Activated naive CD8-positive, alpha-beta T cell (primary cell): ENCODE results near the gene HYAL4.
"Not testable (repeated sequence)": the region's sequence is repeated elsewhere in the genome, so short reads cannot be mapped to it uniquely, and the experiment has no call there.

ENCODE experiments used
- H3K27ac Mint-ChIP-seq: one replicate; pipeline ENCODE4 v1.8.0; 2021; ENCODE audit warnings: mixed read lengths
- H3K27me3 Mint-ChIP-seq: one replicate; pipeline ENCODE4 v1.8.0; 2021; ENCODE audit warnings: mixed read lengths
- H3K36me3 Mint-ChIP-seq: one replicate; pipeline ENCODE4 v1.8.0; 2021; ENCODE audit warnings: mixed read lengths
- H3K4me1 Mint-ChIP-seq: one replicate; pipeline ENCODE4 v1.8.0; 2021; ENCODE audit warnings: low read depth, mixed read lengths
- H3K4me3 Mint-ChIP-seq: one replicate; pipeline ENCODE4 v1.8.0; 2021; ENCODE audit warnings: mild to moderate bottlenecking, mixed read lengths
- H3K9me3 Mint-ChIP-seq: one replicate; pipeline ENCODE4 v1.8.0; 2021; ENCODE audit warnings: low read depth, mixed read lengths

Gene HYAL4

DNA sequence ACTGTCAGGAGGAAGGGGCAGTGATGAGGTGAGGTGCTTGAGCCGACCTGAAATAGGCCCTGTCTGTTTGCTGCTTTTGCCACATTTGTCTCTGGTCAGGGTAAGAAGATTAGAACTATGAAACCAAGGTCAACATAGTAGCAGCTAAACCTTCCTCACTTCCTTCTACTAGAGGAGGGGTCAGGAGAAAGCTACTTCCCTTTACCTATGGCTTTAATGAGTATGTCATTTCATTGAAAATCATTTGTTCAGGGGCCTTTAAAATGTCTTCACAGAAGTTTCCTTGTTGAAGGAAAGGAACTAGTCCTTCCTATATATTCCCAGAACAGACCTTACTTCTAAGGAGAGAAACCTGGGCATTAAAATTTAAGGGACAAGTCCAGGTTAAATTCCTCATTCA, 19.0 kb downstream of the HYAL4 start:
- no peak overlapping the region for H3K27ac Mint-ChIP-seq
- H3K9me3 Mint-ChIP-seq, result no peaks in the 10 kb centered on the region
- H3K4me3 Mint-ChIP-seq, result no peak overlapping the region
- no peaks in the 10 kb centered on the region for H3K4me1 Mint-ChIP-seq
- H3K27me3 Mint-ChIP-seq, result peaks cover 2% of the 10 kb centered on the region
- H3K36me3 Mint-ChIP-seq, result no peaks in the 10 kb centered on the region

- no peak overlapping the region for H3K27ac Mint-ChIP-seq
- H3K4me3 Mint-ChIP-seq, result no peak overlapping the region
- H3K36me3 Mint-ChIP-seq, result no peaks in the 10 kb centered on the region
Measured at GRCh38 chr7:123864436-123864835, 19.5 kb downstream of the HYAL4 start.

DNA sequence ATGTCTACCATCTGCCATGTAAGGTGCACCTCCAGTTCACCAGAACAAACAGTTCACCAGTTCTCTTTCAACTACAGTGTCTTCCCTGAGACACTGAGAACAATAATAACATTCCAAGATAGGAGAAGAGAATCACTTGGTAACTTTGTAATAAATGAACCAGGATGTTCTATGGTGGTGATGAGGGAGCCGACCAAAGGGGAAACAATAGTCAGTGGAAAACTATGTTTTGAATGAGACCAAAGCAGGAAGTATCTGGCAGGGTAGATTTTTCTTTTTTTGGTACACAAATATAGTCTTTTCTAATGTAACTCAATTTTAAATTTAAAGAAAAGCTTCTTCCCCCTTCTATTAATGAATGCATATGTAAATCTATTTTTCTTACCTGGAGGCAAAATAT, 20.0 kb downstream of the HYAL4 start:
- H3K9me3 Mint-ChIP-seq, result no peaks in the 10 kb centered on the region
- H3K27me3 Mint-ChIP-seq, result peaks cover 4% of the 10 kb centered on the region
- no peak overlapping the region for H3K27ac Mint-ChIP-seq
- no peak overlapping the region for H3K4me3 Mint-ChIP-seq
- no peaks in the 10 kb centered on the region for H3K4me1 Mint-ChIP-seq
- H3K36me3 Mint-ChIP-seq, result no peaks in the 10 kb centered on the region

More at GRCh38 chr7:123864436-123864835, 19.5 kb downstream of the HYAL4 start:
- no peaks in the 10 kb centered on the region for H3K4me1 Mint-ChIP-seq
- no peaks in the 10 kb centered on the region for H3K9me3 Mint-ChIP-seq
- peaks cover 4% of the 10 kb centered on the region for H3K27me3 Mint-ChIP-seq

DNA sequence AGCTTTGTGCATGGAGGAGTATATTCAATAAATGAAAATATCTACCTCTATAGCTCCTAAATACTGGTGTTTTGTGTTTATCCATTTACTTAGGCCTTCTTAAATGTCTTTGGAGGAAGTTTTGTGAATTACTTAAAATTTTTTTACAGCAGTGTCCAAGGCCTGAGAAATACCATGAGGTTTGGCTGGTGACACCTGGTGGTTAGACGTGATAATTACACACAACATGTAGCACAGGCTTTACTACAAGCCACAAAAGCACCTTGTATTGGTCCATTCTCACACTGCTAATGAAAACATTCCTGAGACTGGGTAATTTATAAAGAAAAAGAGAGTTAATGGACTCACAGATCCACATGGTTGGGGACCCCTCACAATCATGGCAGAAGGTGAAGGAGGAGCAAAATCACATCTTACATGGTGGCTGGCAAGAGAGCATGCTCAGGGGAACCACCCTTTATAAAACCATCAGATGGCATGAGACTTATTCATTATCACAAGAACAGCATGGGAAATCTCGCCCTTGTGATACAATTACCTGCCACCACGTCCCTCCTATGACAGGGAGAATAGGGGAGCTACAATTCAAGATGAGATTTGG, 20.6 kb downstream of the HYAL4 start:
- peaks cover 7% of the 10 kb centered on the region for H3K27me3 Mint-ChIP-seq
- no peak overlapping the region for H3K27ac Mint-ChIP-seq
- H3K4me3 Mint-ChIP-seq, result no peak overlapping the region
- H3K36me3 Mint-ChIP-seq, result no peaks in the 10 kb centered on the region
- no peaks in the 10 kb centered on the region for H3K4me1 Mint-ChIP-seq
- no peaks in the 10 kb centered on the region for H3K9me3 Mint-ChIP-seq

DNA sequence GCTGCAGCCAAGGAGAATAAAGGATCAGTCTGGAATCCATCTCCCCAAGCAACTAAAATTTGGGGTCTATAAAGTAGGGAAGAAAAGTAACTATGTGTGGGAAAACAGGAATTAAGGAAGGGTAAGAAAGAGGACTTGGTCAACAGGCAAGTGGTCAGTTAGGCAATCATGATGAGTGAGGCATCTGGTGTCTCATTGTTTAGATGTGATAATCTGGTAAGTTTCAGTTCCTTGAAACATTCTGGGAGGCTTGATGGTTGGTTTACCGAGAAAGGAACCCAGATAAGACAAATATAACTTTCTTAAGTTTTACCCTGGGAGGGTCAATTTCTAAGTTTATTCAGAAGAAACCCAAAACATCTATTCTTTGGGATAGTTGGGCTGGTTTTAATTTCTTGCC, 22.3 kb downstream of the HYAL4 start:
- Mint-ChIP-seq H3K27me3 (peaks cover 9% of the 10 kb centered on the region), H3K4me3 (no peak overlapping the region), H3K36me3 (no peaks in the 10 kb centered on the region), H3K9me3 (no peaks in the 10 kb centered on the region), H3K4me1 (no peaks in the 10 kb centered on the region), H3K27ac (no peak overlapping the region)

GRCh38 chr7:123871998-123872867, 27.3 kb downstream of the HYAL4 start:
- H3K27ac Mint-ChIP-seq, result no peak overlapping the region
- H3K4me3 Mint-ChIP-seq, result no peak overlapping the region
- peaks cover 7% of the 10 kb centered on the region for H3K27me3 Mint-ChIP-seq
- H3K4me1 Mint-ChIP-seq, result no peaks in the 10 kb centered on the region
- no peaks in the 10 kb centered on the region for H3K9me3 Mint-ChIP-seq
- H3K36me3 Mint-ChIP-seq, result no peaks in the 10 kb centered on the region

GRCh38 chr7:123872908-123873307, 27.9 kb downstream of the HYAL4 start:
- H3K4me3 Mint-ChIP-seq, result no peak overlapping the region
- H3K9me3 Mint-ChIP-seq, result no peaks in the 10 kb centered on the region
- no peaks in the 10 kb centered on the region for H3K36me3 Mint-ChIP-seq
- no peaks in the 10 kb centered on the region for H3K4me1 Mint-ChIP-seq
- H3K27me3 Mint-ChIP-seq, result peaks cover 7% of the 10 kb centered on the region
- H3K27ac Mint-ChIP-seq, result no peak overlapping the region

DNA sequence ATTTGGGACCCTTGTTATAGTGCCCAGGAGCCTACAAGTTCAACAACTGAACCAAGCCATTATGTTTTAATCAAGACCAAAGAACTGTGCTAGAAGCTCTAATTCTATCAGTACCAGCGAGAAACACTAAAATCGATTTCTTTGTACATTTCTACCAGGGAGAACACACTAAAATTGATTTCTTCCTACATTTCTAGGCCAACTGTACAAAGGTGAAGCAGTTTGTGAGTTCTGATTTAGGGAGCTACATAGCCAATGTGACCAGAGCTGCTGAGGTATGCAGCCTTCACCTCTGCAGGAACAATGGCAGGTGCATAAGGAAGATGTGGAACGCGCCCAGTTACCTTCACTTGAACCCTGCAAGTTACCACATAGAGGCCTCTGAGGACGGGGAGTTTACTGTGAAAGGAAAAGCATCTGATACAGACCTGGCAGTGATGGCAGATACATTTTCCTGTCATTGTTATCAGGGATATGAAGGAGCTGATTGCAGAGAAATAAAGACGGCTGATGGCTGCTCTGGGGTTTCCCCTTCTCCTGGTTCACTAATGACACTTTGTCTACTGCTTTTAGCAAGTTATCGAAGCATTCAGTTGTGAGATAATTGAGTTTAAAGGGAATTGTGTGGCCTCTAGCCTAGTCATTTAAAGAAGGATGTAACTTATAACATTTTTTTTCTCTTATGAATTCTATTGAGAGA, 31.7 kb downstream of the HYAL4 start:
- no peaks in the 10 kb centered on the region for H3K36me3 Mint-ChIP-seq
- no peak overlapping the region for H3K4me3 Mint-ChIP-seq
- no peak overlapping the region for H3K27ac Mint-ChIP-seq
- H3K9me3 Mint-ChIP-seq, result no peaks in the 10 kb centered on the region
- peaks cover 5% of the 10 kb centered on the region for H3K27me3 Mint-ChIP-seq
- no peaks in the 10 kb centered on the region for H3K4me1 Mint-ChIP-seq

DNA sequence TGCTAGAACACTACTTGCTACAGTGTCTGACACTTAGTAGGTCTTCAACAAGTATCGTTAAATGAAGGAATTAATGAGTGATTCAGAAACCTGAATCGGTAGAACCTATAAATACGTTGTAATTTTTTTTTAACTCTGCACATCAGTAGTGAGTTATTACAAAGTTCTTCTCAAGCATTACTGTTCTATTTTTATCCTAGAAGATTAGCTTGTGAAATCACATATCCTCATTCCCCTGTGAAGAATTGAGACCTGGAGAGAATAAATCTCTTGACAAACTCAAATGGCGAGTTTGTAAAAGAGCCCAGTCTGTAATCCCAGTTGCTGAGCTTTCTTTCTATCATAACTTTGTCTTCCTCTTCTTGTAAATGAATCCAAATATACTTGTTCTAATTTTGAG, 34.7 kb downstream of the HYAL4 start:
- Mint-ChIP-seq H3K4me3 (no peak overlapping the region), H3K4me1 (no peaks in the 10 kb centered on the region), H3K27me3 (peaks cover 9% of the 10 kb centered on the region), H3K36me3 (no peaks in the 10 kb centered on the region), H3K27ac (no peak overlapping the region), H3K9me3 (no peaks in the 10 kb centered on the region)

DNA sequence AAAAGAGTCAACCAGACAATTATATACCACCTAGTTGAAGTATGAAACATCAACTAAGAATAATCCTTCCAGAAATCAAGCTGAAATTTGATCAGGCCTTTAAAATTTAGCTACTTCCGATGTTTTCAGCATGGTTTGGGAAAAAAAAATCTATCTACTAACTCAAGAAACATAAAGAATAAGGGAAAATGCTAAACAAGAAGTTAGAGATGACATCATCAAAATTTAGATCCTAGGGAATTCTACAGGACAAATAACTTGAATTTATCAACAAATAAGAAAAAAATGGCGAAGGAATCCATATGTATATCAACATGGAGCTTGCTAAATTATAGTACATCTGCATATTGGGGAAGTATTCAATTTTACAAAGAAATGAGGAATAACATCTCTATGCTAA, 36.3 kb downstream of the HYAL4 start:
- no peak overlapping the region for H3K27ac Mint-ChIP-seq
- no peaks in the 10 kb centered on the region for H3K36me3 Mint-ChIP-seq
- H3K4me3 Mint-ChIP-seq, result no peak overlapping the region
- peaks cover 9% of the 10 kb centered on the region for H3K27me3 Mint-ChIP-seq
- H3K9me3 Mint-ChIP-seq, result no peaks in the 10 kb centered on the region
- no peaks in the 10 kb centered on the region for H3K4me1 Mint-ChIP-seq

- Mint-ChIP-seq H3K4me1 (no peaks in the 10 kb centered on the region), H3K9me3 (no peaks in the 10 kb centered on the region), H3K4me3 (no peak overlapping the region), H3K27me3 (peaks cover 14% of the 10 kb centered on the region), H3K36me3 (no peaks in the 10 kb centered on the region), H3K27ac (no peak overlapping the region)
Measured at GRCh38 chr7:123883154-123883553, 38.2 kb downstream of the HYAL4 start.

DNA sequence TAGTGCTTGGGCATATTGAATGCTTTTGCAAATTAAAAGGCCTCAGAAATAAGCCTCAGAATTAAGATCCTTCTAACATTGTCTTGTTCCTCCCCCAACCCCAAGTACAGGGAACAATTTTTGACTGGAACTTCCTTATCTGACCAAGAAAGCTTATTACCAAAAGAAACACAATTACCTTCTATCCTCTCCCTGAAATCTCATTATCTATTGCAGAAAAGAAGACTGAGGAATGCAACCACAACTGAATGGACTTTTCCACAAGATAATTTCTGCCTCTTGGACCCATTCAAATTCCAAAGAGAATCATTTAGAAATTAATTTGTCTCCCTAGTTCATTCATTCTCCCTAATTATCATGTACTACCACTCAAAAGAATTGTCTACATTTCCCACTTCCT, 43.2 kb downstream of the HYAL4 start:
- H3K9me3 Mint-ChIP-seq, result no peaks in the 10 kb centered on the region
- H3K36me3 Mint-ChIP-seq, result no peaks in the 10 kb centered on the region
- H3K27me3 Mint-ChIP-seq, result peaks cover 9% of the 10 kb centered on the region

DNA sequence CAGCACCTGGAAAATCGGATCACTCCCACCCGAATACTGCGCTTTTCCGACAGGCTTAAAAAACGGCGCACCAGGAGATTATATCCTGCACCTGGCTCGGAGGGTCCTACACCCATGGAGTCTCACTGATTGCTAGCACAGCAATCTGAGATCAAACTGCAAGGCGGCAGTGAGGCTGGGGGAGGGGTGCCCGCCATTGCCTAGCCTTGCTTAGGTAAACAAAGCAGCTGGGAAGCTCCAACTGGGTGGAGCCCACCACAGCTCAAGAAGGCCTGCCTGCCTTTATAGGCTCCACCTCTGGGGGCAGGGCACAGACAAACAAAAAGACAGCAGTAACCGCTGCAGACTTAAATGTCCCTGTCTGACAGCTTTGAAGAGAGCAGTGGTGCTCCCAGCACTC, 49.8 kb downstream of the HYAL4 start:
- not testable (repeated sequence) for H3K4me3 Mint-ChIP-seq, H3K36me3 Mint-ChIP-seq, H3K4me1 Mint-ChIP-seq, H3K27me3 Mint-ChIP-seq, H3K9me3 Mint-ChIP-seq, H3K27ac Mint-ChIP-seq

More for the DNA sequence above, 43.2 kb downstream of the HYAL4 start:
- H3K4me3 Mint-ChIP-seq, result no peak overlapping the region
- H3K4me1 Mint-ChIP-seq, result no peaks in the 10 kb centered on the region
- no peak overlapping the region for H3K27ac Mint-ChIP-seq

DNA sequence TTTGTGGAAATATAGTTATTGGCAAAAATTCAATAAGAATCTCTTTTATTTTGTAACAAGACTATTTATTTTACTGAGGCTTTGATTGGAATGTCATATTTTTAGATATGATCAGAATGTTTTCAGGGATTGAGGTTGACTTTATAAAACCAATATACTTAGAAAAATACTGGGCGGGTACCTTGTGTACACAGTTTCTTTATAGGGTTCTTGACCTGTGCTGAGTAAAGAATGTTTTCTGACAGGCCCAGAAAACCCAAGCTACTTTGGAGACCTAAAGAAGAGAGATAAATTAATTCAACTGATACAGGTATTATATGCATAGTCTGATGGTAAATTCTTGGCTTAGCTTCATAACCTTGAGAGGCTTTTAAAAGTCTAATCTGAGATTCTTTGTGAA, 56.1 kb downstream of the HYAL4 start:
- no peaks in the 10 kb centered on the region for H3K36me3 Mint-ChIP-seq
- peaks cover 2% of the 10 kb centered on the region for H3K27me3 Mint-ChIP-seq
- no peak overlapping the region for H3K27ac Mint-ChIP-seq
- H3K4me1 Mint-ChIP-seq, result no peaks in the 10 kb centered on the region
- H3K4me3 Mint-ChIP-seq, result no peak overlapping the region
- H3K9me3 Mint-ChIP-seq, result peaks cover 11% of the 10 kb centered on the region

DNA sequence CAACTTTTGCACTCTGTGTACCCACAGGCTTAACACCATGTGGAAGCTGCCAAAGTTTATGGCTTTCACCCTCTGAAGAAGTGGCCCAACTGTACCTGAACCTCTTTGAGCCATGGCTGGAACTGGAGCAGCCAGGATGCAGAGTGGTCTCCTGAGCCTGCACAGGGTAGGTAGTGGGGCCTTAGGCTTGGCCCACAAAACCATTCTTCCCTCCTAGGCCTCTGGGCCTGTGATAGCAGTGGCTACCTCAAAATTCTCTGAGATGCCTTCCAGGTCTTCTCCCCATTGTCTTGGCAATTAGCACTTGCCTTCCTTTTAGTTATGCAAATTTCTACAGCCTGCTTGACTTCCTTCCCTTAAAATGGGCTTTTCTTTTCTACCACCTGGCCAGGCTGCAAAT, 60.7 kb downstream of the HYAL4 start:
- H3K4me1 Mint-ChIP-seq, result no peaks in the 10 kb centered on the region
- no peaks in the 10 kb centered on the region for H3K36me3 Mint-ChIP-seq
- no peak overlapping the region for H3K27ac Mint-ChIP-seq
- no peak overlapping the region for H3K4me3 Mint-ChIP-seq
- peaks cover 12% of the 10 kb centered on the region for H3K9me3 Mint-ChIP-seq
- peaks cover 4% of the 10 kb centered on the region for H3K27me3 Mint-ChIP-seq
